Stimulated activated naive B cell treated with anti-CD40 and anti-IgM and Interleukin-4, amounts not matched to agents 10 μg/mL and 1 μg/mL and 100 μg/mL, for 72 hours (primary cell): ENCODE data around the gene CRYGA.
A peak's percentile ranks its signal among the peaks of the same experiment; 100 is the strongest.

Experiments
- ATAC-seq, 2 donors: fragments of 150-1000 bp; cut with Tn5 transposase; replicated peaks; 2 replicates each; pipeline ENCODE4 v1.10.0; 2021; ENCODE audit warnings: moderate library complexity in 1 of 2
- DNase-seq: peaks from one replicate; pipeline ENCODE4 v3.0.0; 2021
- H3K27ac Mint-ChIP-seq: one replicate; pipeline ENCODE4 v1.8.0; 2022; ENCODE audit warnings: mild to moderate bottlenecking, mixed read lengths
- H3K27me3 Mint-ChIP-seq, 2 donors: one replicate each; pipeline ENCODE4 v1.8.0; 2022; ENCODE audit warnings: mixed read lengths in 2 of 2
- H3K36me3 Mint-ChIP-seq, 2 donors: one replicate each; pipeline ENCODE4 v1.8.0; 2022; ENCODE audit warnings: mixed read lengths in 2 of 2, mild to moderate bottlenecking in 1 of 2
- H3K4me1 Mint-ChIP-seq, 2 donors: one replicate each; pipeline ENCODE4 v1.8.0; 2022; ENCODE audit warnings: mixed read lengths in 2 of 2, mild to moderate bottlenecking in 1 of 2
- H3K4me3 Mint-ChIP-seq, 2 donors: one replicate each; pipeline ENCODE4 v1.8.0; 2022; ENCODE audit warnings: mild to moderate bottlenecking in 2 of 2, mixed read lengths in 2 of 2, moderate library complexity in 1 of 2
- H3K9me3 Mint-ChIP-seq, 2 donors: one replicate each; pipeline ENCODE4 v1.8.0; 2022; ENCODE audit warnings: mixed read lengths in 2 of 2, mild to moderate bottlenecking in 1 of 2

The CRYGA gene

GRCh38 chr2:208182835-208183234 is 19.4 kb upstream of the CRYGA start:
- Mint-ChIP-seq H3K36me3 (no peaks in the 10 kb centered on the region), H3K27ac (no peak overlapping the region), H3K27me3 (peaks cover 12 to 21% of the 10 kb centered on the region in 2 donors), H3K9me3 (no peaks in the 10 kb centered on the region), H3K4me1 (peaks cover 3 to 13% of the 10 kb centered on the region in 2 donors), H3K4me3 (no peak overlapping the region)
- no peak for DNase-seq
- no peak for ATAC-seq

GRCh38 chr2:208179028-208179609 is 15.7 kb upstream of the CRYGA start:
- no peak for ATAC-seq
- no peaks in the 10 kb centered on the region for H3K9me3 Mint-ChIP-seq
- H3K36me3 Mint-ChIP-seq = no peaks in the 10 kb centered on the region
- no peak for DNase-seq
- H3K4me1 Mint-ChIP-seq = peaks cover 3 to 10% of the 10 kb centered on the region in 2 donors
- H3K27ac Mint-ChIP-seq = no peak overlapping the region
- H3K4me3 Mint-ChIP-seq = no peak overlapping the region
- peaks cover 8 to 19% of the 10 kb centered on the region in 2 donors for H3K27me3 Mint-ChIP-seq

GRCh38 chr2:208175840-208176153 is 12.4 kb upstream of the CRYGA start:
- Mint-ChIP-seq H3K27me3 (peaks cover 14 to 16% of the 10 kb centered on the region in 2 donors), H3K27ac (no peak overlapping the region), H3K4me1 (peaks cover 2 to 7% of the 10 kb centered on the region in 2 donors), H3K4me3 (no peak overlapping the region), H3K36me3 (no peaks in the 10 kb centered on the region), H3K9me3 (no peaks in the 10 kb centered on the region)
- ATAC-seq (no peak), DNase-seq (no peak)

GRCh38 chr2:208175069-208175839 is 11.9 kb upstream of the CRYGA start:
- DNase-seq = peak; percentile 53
- no peaks in the 10 kb centered on the region for H3K9me3 Mint-ChIP-seq
- H3K4me3 Mint-ChIP-seq = no peak overlapping the region
- H3K27me3 Mint-ChIP-seq = peaks cover 14 to 18% of the 10 kb centered on the region in 2 donors
- H3K36me3 Mint-ChIP-seq = no peaks in the 10 kb centered on the region
- peak; percentile 98 to 99 for ATAC-seq
- peaks cover 2 to 7% of the 10 kb centered on the region in 2 donors for H3K4me1 Mint-ChIP-seq
- no peak overlapping the region for H3K27ac Mint-ChIP-seq

- Mint-ChIP-seq H3K27me3 (peaks cover 14 to 23% of the 10 kb centered on the region in 2 donors), H3K27ac (no peak overlapping the region), H3K4me1 (peaks cover 2 to 7% of the 10 kb centered on the region in 2 donors), H3K36me3 (no peaks in the 10 kb centered on the region), H3K9me3 (no peaks in the 10 kb centered on the region), H3K4me3 (no peak overlapping the region)
- no peak for ATAC-seq
- DNase-seq = no peak
Observed at GRCh38 chr2:208174144-208174543, 10.8 kb upstream of the CRYGA start.

GRCh38 chr2:208172125-208172524 is 8.7 kb upstream of the CRYGA start:
- Mint-ChIP-seq H3K27me3 (peaks cover 9 to 23% of the 10 kb centered on the region in 2 donors), H3K4me1 (peaks cover 2 to 7% of the 10 kb centered on the region in 2 donors), H3K9me3 (no peaks in the 10 kb centered on the region), H3K4me3 (no peak overlapping the region), H3K36me3 (no peaks in the 10 kb centered on the region), H3K27ac (no peak overlapping the region)
- ATAC-seq = peak in 1 of 2 donors; percentile 23
- DNase-seq = no peak

- no peak for ATAC-seq
- H3K27me3 Mint-ChIP-seq = peaks cover 7 to 12% of the 10 kb centered on the region in 2 donors
- no peak overlapping the region for H3K4me3 Mint-ChIP-seq
- no peaks in the 10 kb centered on the region for H3K4me1 Mint-ChIP-seq
- H3K9me3 Mint-ChIP-seq = no peaks in the 10 kb centered on the region
- H3K36me3 Mint-ChIP-seq = no peaks in the 10 kb centered on the region
- no peak for DNase-seq
- no peak overlapping the region for H3K27ac Mint-ChIP-seq
Observed at GRCh38 chr2:208164951-208165755, 1.8 kb upstream of the CRYGA start.

- no peaks in the 10 kb centered on the region for H3K36me3 Mint-ChIP-seq
- H3K4me3 Mint-ChIP-seq = no peak overlapping the region
- peaks cover 1 to 4% of the 10 kb centered on the region in 2 donors for H3K9me3 Mint-ChIP-seq
- no peaks in the 10 kb centered on the region for H3K4me1 Mint-ChIP-seq
- DNase-seq (no peak), ATAC-seq (no peak)
- H3K27me3 Mint-ChIP-seq = peaks cover 3 to 6% of the 10 kb centered on the region in 2 donors
- no peak overlapping the region for H3K27ac Mint-ChIP-seq
Observed at GRCh38 chr2:208156439-208156838, 7.0 kb downstream of the CRYGA start.

- no peaks in the 10 kb centered on the region for H3K36me3 Mint-ChIP-seq
- H3K4me3 Mint-ChIP-seq = no peak overlapping the region
- H3K9me3 Mint-ChIP-seq = peaks cover 4 to 15% of the 10 kb centered on the region in 2 donors
- H3K27me3 Mint-ChIP-seq = peaks cover 0 to 3% of the 10 kb centered on the region in 2 donors
- DNase-seq (no peak), ATAC-seq (no peak)
- no peaks in the 10 kb centered on the region for H3K4me1 Mint-ChIP-seq
- no peak overlapping the region for H3K27ac Mint-ChIP-seq
Observed at GRCh38 chr2:208153156-208153555, 10.2 kb downstream of the CRYGA start.

- Mint-ChIP-seq H3K27me3 (peaks cover 0 to 12% of the 10 kb centered on the region in 2 donors), H3K4me3 (no peak overlapping the region), H3K9me3 (peaks cover 4 to 15% of the 10 kb centered on the region in 2 donors), H3K4me1 (no peaks in the 10 kb centered on the region), H3K27ac (no peak overlapping the region), H3K36me3 (no peaks in the 10 kb centered on the region)
- no peak for DNase-seq
- ATAC-seq = no peak
Observed at GRCh38 chr2:208150956-208151355, 12.4 kb downstream of the CRYGA start.

GRCh38 chr2:208150094-208150493 is 13.3 kb downstream of the CRYGA start:
- Mint-ChIP-seq H3K9me3 (peaks cover 4 to 15% of the 10 kb centered on the region in 2 donors), H3K27ac (no peak overlapping the region), H3K4me3 (no peak overlapping the region), H3K36me3 (no peaks in the 10 kb centered on the region), H3K4me1 (no peaks in the 10 kb centered on the region), H3K27me3 (peaks cover 0 to 12% of the 10 kb centered on the region in 2 donors)
- no peak for DNase-seq
- ATAC-seq = no peak

GRCh38 chr2:208148803-208149202 is 14.6 kb downstream of the CRYGA start:
- no peak overlapping the region for H3K27ac Mint-ChIP-seq

GRCh38 chr2:208147759-208148158 is 15.6 kb downstream of the CRYGA start:
- no peak for ATAC-seq
- no peak for DNase-seq
- no peaks in the 10 kb centered on the region for H3K4me1 Mint-ChIP-seq
- H3K27me3 Mint-ChIP-seq = peaks cover 0 to 12% of the 10 kb centered on the region in 2 donors
- peaks cover 4 to 15% of the 10 kb centered on the region in 2 donors for H3K9me3 Mint-ChIP-seq
- H3K4me3 Mint-ChIP-seq = no peak overlapping the region
- H3K27ac Mint-ChIP-seq = no peak overlapping the region
- H3K36me3 Mint-ChIP-seq = no peaks in the 10 kb centered on the region

More at GRCh38 chr2:208148803-208149202, 14.6 kb downstream of the CRYGA start:
- Mint-ChIP-seq H3K4me1 (no peaks in the 10 kb centered on the region), H3K4me3 (no peak overlapping the region), H3K9me3 (peaks cover 4 to 15% of the 10 kb centered on the region in 2 donors), H3K27me3 (peaks cover 0 to 12% of the 10 kb centered on the region in 2 donors), H3K36me3 (no peaks in the 10 kb centered on the region)
- no peak for DNase-seq
- ATAC-seq = no peak

- Mint-ChIP-seq H3K9me3 (peaks cover 4 to 15% of the 10 kb centered on the region in 2 donors), H3K4me3 (no peak overlapping the region), H3K4me1 (no peaks in the 10 kb centered on the region), H3K27me3 (peaks cover 0 to 12% of the 10 kb centered on the region in 2 donors), H3K36me3 (no peaks in the 10 kb centered on the region), H3K27ac (no peak overlapping the region)
- ATAC-seq (no peak), DNase-seq (no peak)
Observed at GRCh38 chr2:208147008-208147407, 16.4 kb downstream of the CRYGA start.
